Chondrocyte (in vitro differentiated cells): Measurements from ENCODE around the gene RSF1. TPM values are rescaled to one million over a fixed set of nuclear protein-coding genes. Genes with fewer than 3 reads are reported as not detected.

Experiments
- DNase-seq: peaks from one replicate; pipeline ENCODE4 v3.0.0; 2021; ENCODE audit warnings: mixed read lengths, low spot score
- H3K27ac Mint-ChIP-seq: one replicate; pipeline ENCODE4 v1.8.0; 2021; ENCODE audit warnings: mild to moderate bottlenecking, moderate library complexity, mixed read lengths; ENCODE audit not compliant: unreplicated experiment
- H3K27me3 Mint-ChIP-seq: 2 replicates; pipeline ENCODE4 v1.8.0; 2021; ENCODE audit warnings: low read depth, mixed read lengths
- H3K36me3 Mint-ChIP-seq: 2 replicates; pipeline ENCODE4 v1.8.0; 2021; ENCODE audit warnings: low read depth, mixed read lengths
- H3K4me1 Mint-ChIP-seq: 2 replicates; pipeline ENCODE4 v1.8.0; 2021; ENCODE audit warnings: low read depth, mild to moderate bottlenecking, mixed read lengths
- H3K4me3 Mint-ChIP-seq: one replicate; pipeline ENCODE4 v1.8.0; 2021; ENCODE audit warnings: mild to moderate bottlenecking, moderate library complexity, mixed read lengths; ENCODE audit not compliant: unreplicated experiment
- H3K9me3 Mint-ChIP-seq: 2 replicates; pipeline ENCODE4 v1.8.0; 2021; ENCODE audit warnings: low read depth, mixed read lengths
- total RNA-seq: library from RNA; stranded (reverse); gene quantifications from 3 replicates; pipeline ENCODE4 v1.2.1, GENCODE V29; 2021
- TF ChIP-seq, protein P1 (sequence below): fragments of 200-600 bp; sonication (generic); IDR thresholded peaks from 2 replicates; pipeline ENCODE4 v1.5.0; 2021; ENCODE audit warnings: antibody characterized with exemption, mild to moderate bottlenecking, moderate library complexity

RSF1 gene
- total RNA-seq, 1 donor from 2014 or later, result 64.2 TPM

DNA sequence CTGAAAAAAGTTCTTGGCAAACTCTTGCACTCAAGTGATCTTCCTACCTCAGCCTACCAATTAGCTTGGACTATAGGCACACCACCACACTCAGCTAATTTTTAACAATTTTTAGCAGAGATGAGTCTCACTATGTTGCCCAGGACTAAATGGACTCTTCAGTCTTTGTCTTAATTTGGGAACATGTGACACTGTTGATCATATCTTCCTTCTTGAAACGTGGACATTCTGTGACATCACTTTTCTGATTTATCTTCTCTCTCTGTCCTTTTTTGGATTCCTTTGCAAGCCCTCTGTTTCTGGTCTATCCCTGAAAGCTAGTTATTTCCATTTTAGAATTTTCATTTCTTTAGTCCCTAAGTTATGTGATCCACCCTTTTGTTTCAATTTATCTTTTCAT, 42.0 kb downstream of the RSF1 start:
- Mint-ChIP-seq H3K27me3 (no peaks in the 10 kb centered on the region), H3K4me3 (no peak overlapping the region), H3K27ac (no peak overlapping the region), H3K9me3 (no peaks in the 10 kb centered on the region), H3K4me1 (peaks cover 15% of the 10 kb centered on the region), H3K36me3 (no peaks in the 10 kb centered on the region)
- no peak for DNase-seq
- TF ChIP-seq, protein P1, sequence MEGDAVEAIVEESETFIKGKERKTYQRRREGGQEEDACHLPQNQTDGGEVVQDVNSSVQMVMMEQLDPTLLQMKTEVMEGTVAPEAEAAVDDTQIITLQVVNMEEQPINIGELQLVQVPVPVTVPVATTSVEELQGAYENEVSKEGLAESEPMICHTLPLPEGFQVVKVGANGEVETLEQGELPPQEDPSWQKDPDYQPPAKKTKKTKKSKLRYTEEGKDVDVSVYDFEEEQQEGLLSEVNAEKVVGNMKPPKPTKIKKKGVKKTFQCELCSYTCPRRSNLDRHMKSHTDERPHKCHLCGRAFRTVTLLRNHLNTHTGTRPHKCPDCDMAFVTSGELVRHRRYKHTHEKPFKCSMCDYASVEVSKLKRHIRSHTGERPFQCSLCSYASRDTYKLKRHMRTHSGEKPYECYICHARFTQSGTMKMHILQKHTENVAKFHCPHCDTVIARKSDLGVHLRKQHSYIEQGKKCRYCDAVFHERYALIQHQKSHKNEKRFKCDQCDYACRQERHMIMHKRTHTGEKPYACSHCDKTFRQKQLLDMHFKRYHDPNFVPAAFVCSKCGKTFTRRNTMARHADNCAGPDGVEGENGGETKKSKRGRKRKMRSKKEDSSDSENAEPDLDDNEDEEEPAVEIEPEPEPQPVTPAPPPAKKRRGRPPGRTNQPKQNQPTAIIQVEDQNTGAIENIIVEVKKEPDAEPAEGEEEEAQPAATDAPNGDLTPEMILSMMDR, result no peak

DNA sequence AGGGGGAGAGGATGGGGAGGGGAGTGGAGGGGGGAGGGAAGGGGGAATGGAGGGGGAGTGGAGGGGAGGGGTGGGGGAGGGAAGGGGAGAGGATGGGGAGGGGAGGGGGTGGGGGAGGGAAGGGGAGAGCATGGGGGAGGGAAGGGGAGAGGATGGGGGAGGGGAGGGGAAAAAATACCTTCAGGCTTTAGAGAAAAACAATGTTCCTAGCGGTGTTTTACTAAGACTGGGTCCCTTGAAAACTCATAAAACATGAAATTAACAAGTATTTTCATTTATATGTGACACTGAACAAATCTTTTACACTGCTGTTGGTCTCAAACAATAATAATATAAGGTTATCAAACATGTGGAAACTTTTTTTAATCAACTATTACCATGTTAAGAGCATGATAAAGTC, 42.4 kb downstream of the RSF1 start:
- no peak for DNase-seq
- TF ChIP-seq, protein P1, result no peak
- peaks cover 15% of the 10 kb centered on the region for H3K4me1 Mint-ChIP-seq
- no peaks in the 10 kb centered on the region for H3K27me3 Mint-ChIP-seq
- no peak overlapping the region for H3K4me3 Mint-ChIP-seq
- no peak overlapping the region for H3K27ac Mint-ChIP-seq
- no peaks in the 10 kb centered on the region for H3K9me3 Mint-ChIP-seq
- H3K36me3 Mint-ChIP-seq, result no peaks in the 10 kb centered on the region

GRCh38 chr11:77776455-77776854, 44.1 kb downstream of the RSF1 start:
- no peak overlapping the region for H3K4me3 Mint-ChIP-seq
- H3K36me3 Mint-ChIP-seq, result no peaks in the 10 kb centered on the region
- no peak for DNase-seq
- no peaks in the 10 kb centered on the region for H3K9me3 Mint-ChIP-seq
- H3K4me1 Mint-ChIP-seq, result peaks cover 20% of the 10 kb centered on the region
- H3K27me3 Mint-ChIP-seq, result no peaks in the 10 kb centered on the region
- no peak overlapping the region for H3K27ac Mint-ChIP-seq
- TF ChIP-seq, protein P1, result peak; percentile 81

GRCh38 chr11:77775936-77776335, 44.6 kb downstream of the RSF1 start:
- TF ChIP-seq, protein P1, result no peak
- H3K9me3 Mint-ChIP-seq, result no peaks in the 10 kb centered on the region
- DNase-seq, result no peak
- no peaks in the 10 kb centered on the region for H3K36me3 Mint-ChIP-seq
- H3K27me3 Mint-ChIP-seq, result no peaks in the 10 kb centered on the region
- H3K4me1 Mint-ChIP-seq, result peaks cover 25% of the 10 kb centered on the region
- H3K4me3 Mint-ChIP-seq, result no peak overlapping the region
- H3K27ac Mint-ChIP-seq, result peak overlapping the region; percentile 22

DNA sequence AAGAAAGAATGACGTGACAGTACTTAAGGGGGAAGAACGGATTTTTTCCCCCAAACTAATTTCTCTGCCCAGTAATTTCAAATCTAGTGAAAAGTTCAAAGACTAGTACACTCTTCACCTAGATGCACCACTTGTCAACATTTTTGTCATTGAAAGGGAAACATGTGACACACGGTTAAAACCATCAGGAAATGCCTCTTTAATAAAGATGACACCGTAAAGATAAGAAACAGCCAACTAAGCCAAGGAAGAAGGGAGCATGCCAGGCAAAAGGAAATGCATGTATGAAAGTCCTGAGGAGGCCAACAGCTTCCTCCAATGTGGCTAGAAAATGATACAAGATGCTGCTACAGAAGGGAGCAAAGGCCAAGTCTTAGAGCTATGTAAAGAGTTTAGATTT, 49.4 kb downstream of the RSF1 start:
- no peak overlapping the region for H3K27ac Mint-ChIP-seq

More for the DNA sequence above, 49.4 kb downstream of the RSF1 start:
- no peak for DNase-seq
- no peaks in the 10 kb centered on the region for H3K9me3 Mint-ChIP-seq
- no peak overlapping the region for H3K4me3 Mint-ChIP-seq
- H3K27me3 Mint-ChIP-seq, result no peaks in the 10 kb centered on the region
- H3K4me1 Mint-ChIP-seq, result peaks cover 19% of the 10 kb centered on the region
- TF ChIP-seq, protein P1, result no peak
- no peaks in the 10 kb centered on the region for H3K36me3 Mint-ChIP-seq
